NCI-H510A (cell line): ENCODE results near the gene TRPM6.
"Not testable (repeated sequence)": the region's sequence is repeated elsewhere in the genome, so short reads cannot be mapped to it uniquely, and the experiment has no call there.

Experiments used
- DNase-seq: peaks from one replicate; lab custom pipeline; 2025; lab: John Stamatoyannopoulos, UW

Gene TRPM6

GRCh38 chr9:74887041-74887980 is at the start of gene TRPM6:
TRPM6 (minus strand) TSS chr9:74887921; CDS start chr9:74887856, 65 bp downstream.
- DNase-seq = peak; percentile 57

GRCh38 chr9:74935008-74935407 is 47.3 kb upstream of the TRPM6 start:
- DNase-seq = no peak

- no peak for DNase-seq
These were observed 34.0 kb upstream of the TRPM6 start for GRCh38 chr9:74921737-74922136.

GRCh38 chr9:74920944-74921626 is 33.4 kb upstream of the TRPM6 start:
- no peak for DNase-seq

GRCh38 chr9:74910036-74910435 is 22.3 kb upstream of the TRPM6 start:
- DNase-seq = no peak

- no peak for DNase-seq
These were observed 20.9 kb upstream of the TRPM6 start for GRCh38 chr9:74908665-74909064.

GRCh38 chr9:74907085-74907484 is 19.4 kb upstream of the TRPM6 start:
- DNase-seq = no peak

- DNase-seq = no peak
These were observed 13.3 kb upstream of the TRPM6 start for GRCh38 chr9:74901001-74901400.

GRCh38 chr9:74888449-74888848 is 728 bp upstream of the TRPM6 start:
- DNase-seq = not testable (repeated sequence)

GRCh38 chr9:74887981-74888370 is 255 bp upstream of the TRPM6 start:
- no peak for DNase-seq

GRCh38 chr9:74876382-74876949 is 11.3 kb downstream of the TRPM6 start:
- no peak for DNase-seq

- no peak for DNase-seq
These were observed 12.1 kb downstream of the TRPM6 start for GRCh38 chr9:74875656-74876055.

GRCh38 chr9:74874220-74874619 is 13.5 kb downstream of the TRPM6 start:
- DNase-seq = no peak

GRCh38 chr9:74872619-74873233 is 15.0 kb downstream of the TRPM6 start:
- no peak for DNase-seq

- DNase-seq = no peak
These were observed 20.2 kb downstream of the TRPM6 start for GRCh38 chr9:74867483-74867882.

GRCh38 chr9:74865177-74865576 is 22.5 kb downstream of the TRPM6 start:
- no peak for DNase-seq

- DNase-seq = no peak
These were observed 25.8 kb downstream of the TRPM6 start for GRCh38 chr9:74861773-74862474.

- DNase-seq = no peak
These were observed 26.6 kb downstream of the TRPM6 start for GRCh38 chr9:74861071-74861470.

GRCh38 chr9:74860247-74860646 is 27.5 kb downstream of the TRPM6 start:
- DNase-seq = not testable (repeated sequence)

- DNase-seq = no peak
These were observed 27.9 kb downstream of the TRPM6 start for GRCh38 chr9:74859786-74860185.

GRCh38 chr9:74858751-74859414 is 28.8 kb downstream of the TRPM6 start:
- DNase-seq = no peak
